HepG2 (cell line): ENCODE measurements around the gene OR7G1. TPM values are rescaled to one million over a fixed set of nuclear protein-coding genes. Genes with fewer than 3 reads are reported as not detected.

Experiments
- NONO ChIP-seq, 2 experiments: fragments of 450-650 bp in 1 of 2; sonication (generic) in 1 of 2; formaldehyde crosslinking in 1 of 2; IDR thresholded peaks in 1 of 2; conservative IDR thresholded peaks in 1 of 2; 2 replicates each; pipeline versions ENCODE4 v1.6.1 to v1.8.0; 2017 to 2022; ENCODE audit warnings: mild to moderate bottlenecking in 1 of 2, missing genetic modification reagents in 1 of 2, moderate library complexity in 1 of 2
- SOX5 ChIP-seq: IDR thresholded peaks from 2 replicates; pipeline ENCODE4 v1.6.1; 2016; ENCODE audit warnings: borderline replicate concordance
- TCF7 ChIP-seq: sonication (generic); IDR thresholded peaks from 2 replicates; pipeline ENCODE4 v1.6.1; 2016; ENCODE audit warnings: antibody characterized with exemption, low read depth
- ZNF460 ChIP-seq: sonication (generic); formaldehyde crosslinking; IDR thresholded peaks from 2 replicates; pipeline ENCODE4 v1.5.1; 2020; ENCODE audit warnings: missing genetic modification reagents, mild to moderate bottlenecking, borderline replicate concordance
- ZNF552 ChIP-seq: sonication (generic); formaldehyde crosslinking; IDR thresholded peaks from 2 replicates; pipeline ENCODE4 v1.9.0; 2022; ENCODE audit warnings: missing genetic modification reagents, mild to moderate bottlenecking, borderline replicate concordance
- polyA plus RNA-seq, 8 experiments: library from polyadenylated mRNA; depleted of rRNA in 3 of 8; stranded (reverse) in 7 of 8; unstranded in 1 of 8; fragments of >200 nt; fragmentation: Illumina TruSeq in 4 of 8; extraction: Trizol in 4 of 8; gene quantifications; 2 replicates each; pipeline versions ENCODE4 v1.2.1 to v1.2.3, GENCODE V29; 2011 to 2016; ENCODE audit warnings: low read depth in 4 of 8, missing spikeins in 1 of 8, mixed read lengths in 1 of 8; ENCODE audit not compliant: insufficient read depth in 1 of 8
- total RNA-seq, 5 experiments: library from RNA; depleted of rRNA; stranded (reverse); fragments of >200 nt; fragmentation: Illumina TruSeq; extraction: Trizol; gene quantifications; 2 replicates each; pipeline ENCODE4 v1.2.3, GENCODE V29; 2016; ENCODE audit warnings: low read depth in 1 of 5
- TF ChIP-seq, protein P1 (sequence below): sonication (generic); formaldehyde crosslinking; IDR thresholded peaks from 2 replicates; pipeline ENCODE4 v1.5.0; 2020; ENCODE audit warnings: mild to moderate bottlenecking, low read depth, missing genetic modification reagents, borderline replicate concordance
- TF ChIP-seq, protein P2 (sequence below): sonication (generic); formaldehyde crosslinking; IDR thresholded peaks from 2 replicates; pipeline ENCODE4 v1.4.0; 2020; ENCODE audit warnings: missing genetic modification reagents, borderline replicate concordance
- TF ChIP-seq, protein P3 (sequence below): sonication (generic); formaldehyde crosslinking; IDR thresholded peaks from 2 replicates; pipeline ENCODE4 v1.9.0; 2021; ENCODE audit warnings: missing genetic modification reagents, borderline replicate concordance
- TF ChIP-seq, protein P4 (sequence below): IDR thresholded peaks from 2 replicates; pipeline ENCODE4 v1.6.1; 2016; ENCODE audit warnings: low read depth, borderline replicate concordance
- TF ChIP-seq, protein P5 (sequence below): sonication (generic); formaldehyde crosslinking; IDR thresholded peaks from 2 replicates; pipeline ENCODE4 v1.5.1; 2020; ENCODE audit warnings: mild to moderate bottlenecking, missing genetic modification reagents, borderline replicate concordance
- TF ChIP-seq, protein P6 (sequence below): sonication (generic); formaldehyde crosslinking; conservative IDR thresholded peaks from 2 replicates; pipeline ENCODE4 v1.4.0; 2020; ENCODE audit warnings: missing genetic modification reagents

Gene OR7G1
- total and polyA plus RNA-seq, 2 of the 13 experiments (the other 11 are each of a cell fraction or from before 2014, with no cell fraction given), result not detected

DNA sequence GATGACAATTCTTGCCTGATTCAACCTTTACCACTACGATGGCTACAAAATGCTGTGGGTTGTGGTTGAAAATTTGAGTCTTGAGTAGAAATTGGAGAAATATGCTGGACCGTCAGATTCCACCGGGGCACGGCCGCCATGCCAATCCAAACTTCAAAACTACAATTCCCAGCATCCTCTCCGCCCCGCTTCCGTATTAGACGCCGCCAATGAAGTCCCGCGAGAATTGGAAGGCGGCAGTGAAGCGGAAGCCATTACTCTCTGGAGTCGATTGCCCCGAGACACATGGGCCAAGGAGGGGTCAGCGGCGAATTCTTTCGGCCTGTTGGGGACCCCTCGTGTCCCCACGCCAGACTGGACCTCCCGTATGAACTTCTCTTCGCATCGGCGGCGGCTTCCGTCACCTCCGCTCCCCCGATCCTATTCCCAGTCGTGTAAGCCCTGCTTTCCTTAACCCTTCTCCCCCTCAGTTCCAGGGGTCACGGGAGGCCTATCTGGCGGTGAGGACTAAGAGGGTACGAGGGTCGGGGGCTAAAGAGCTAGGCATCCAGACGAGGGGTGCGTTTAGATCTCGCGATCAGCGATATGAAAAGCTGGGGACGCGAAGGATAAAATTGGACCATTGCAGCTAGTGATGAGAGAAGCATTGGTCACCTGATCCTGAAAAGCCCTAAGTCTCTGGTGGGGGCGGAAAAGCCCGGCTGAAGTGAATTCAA, 24.8 kb upstream of the OR7G1 start, which contains the start of gene ZNF317 (continued):
- TF ChIP-seq, protein P1, sequence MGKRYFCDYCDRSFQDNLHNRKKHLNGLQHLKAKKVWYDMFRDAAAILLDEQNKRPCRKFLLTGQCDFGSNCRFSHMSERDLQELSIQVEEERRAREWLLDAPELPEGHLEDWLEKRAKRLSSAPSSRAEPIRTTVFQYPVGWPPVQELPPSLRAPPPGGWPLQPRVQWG (CRISPR knock-in tag), result no peak
- TF ChIP-seq, protein P2, sequence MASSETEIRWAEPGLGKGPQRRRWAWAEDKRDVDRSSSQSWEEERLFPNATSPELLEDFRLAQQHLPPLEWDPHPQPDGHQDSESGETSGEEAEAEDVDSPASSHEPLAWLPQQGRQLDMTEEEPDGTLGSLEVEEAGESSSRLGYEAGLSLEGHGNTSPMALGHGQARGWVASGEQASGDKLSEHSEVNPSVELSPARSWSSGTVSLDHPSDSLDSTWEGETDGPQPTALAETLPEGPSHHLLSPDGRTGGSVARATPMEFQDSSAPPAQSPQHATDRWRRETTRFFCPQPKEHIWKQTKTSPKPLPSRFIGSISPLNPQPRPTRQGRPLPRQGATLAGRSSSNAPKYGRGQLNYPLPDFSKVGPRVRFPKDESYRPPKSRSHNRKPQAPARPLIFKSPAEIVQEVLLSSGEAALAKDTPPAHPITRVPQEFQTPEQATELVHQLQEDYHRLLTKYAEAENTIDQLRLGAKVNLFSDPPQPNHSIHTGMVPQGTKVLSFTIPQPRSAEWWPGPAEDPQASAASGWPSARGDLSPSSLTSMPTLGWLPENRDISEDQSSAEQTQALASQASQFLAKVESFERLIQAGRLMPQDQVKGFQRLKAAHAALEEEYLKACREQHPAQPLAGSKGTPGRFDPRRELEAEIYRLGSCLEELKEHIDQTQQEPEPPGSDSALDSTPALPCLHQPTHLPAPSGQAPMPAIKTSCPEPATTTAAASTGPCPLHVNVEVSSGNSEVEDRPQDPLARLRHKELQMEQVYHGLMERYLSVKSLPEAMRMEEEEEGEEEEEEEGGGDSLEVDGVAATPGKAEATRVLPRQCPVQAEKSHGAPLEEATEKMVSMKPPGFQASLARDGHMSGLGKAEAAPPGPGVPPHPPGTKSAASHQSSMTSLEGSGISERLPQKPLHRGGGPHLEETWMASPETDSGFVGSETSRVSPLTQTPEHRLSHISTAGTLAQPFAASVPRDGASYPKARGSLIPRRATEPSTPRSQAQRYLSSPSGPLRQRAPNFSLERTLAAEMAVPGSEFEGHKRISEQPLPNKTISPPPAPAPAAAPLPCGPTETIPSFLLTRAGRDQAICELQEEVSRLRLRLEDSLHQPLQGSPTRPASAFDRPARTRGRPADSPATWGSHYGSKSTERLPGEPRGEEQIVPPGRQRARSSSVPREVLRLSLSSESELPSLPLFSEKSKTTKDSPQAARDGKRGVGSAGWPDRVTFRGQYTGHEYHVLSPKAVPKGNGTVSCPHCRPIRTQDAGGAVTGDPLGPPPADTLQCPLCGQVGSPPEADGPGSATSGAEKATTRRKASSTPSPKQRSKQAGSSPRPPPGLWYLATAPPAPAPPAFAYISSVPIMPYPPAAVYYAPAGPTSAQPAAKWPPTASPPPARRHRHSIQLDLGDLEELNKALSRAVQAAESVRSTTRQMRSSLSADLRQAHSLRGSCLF (CRISPR knock-in tag), result no peak
- TF ChIP-seq, protein P3, sequence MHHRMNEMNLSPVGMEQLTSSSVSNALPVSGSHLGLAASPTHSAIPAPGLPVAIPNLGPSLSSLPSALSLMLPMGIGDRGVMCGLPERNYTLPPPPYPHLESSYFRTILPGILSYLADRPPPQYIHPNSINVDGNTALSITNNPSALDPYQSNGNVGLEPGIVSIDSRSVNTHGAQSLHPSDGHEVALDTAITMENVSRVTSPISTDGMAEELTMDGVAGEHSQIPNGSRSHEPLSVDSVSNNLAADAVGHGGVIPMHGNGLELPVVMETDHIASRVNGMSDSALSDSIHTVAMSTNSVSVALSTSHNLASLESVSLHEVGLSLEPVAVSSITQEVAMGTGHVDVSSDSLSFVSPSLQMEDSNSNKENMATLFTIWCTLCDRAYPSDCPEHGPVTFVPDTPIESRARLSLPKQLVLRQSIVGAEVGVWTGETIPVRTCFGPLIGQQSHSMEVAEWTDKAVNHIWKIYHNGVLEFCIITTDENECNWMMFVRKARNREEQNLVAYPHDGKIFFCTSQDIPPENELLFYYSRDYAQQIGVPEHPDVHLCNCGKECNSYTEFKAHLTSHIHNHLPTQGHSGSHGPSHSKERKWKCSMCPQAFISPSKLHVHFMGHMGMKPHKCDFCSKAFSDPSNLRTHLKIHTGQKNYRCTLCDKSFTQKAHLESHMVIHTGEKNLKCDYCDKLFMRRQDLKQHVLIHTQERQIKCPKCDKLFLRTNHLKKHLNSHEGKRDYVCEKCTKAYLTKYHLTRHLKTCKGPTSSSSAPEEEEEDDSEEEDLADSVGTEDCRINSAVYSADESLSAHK (CRISPR knock-in tag), result no peak
- TF ChIP-seq TCF7, result no peak
- TF ChIP-seq NONO (IDR thresholded peaks at IDR 0.05), result no peak
- TF ChIP-seq NONO (CRISPR knock-in tag; conservative IDR thresholded peaks at IDR 0.05), result 0 out of 2 replicates have a peak, but pooled peaks have one; percentile 24
- TF ChIP-seq, protein P4, sequence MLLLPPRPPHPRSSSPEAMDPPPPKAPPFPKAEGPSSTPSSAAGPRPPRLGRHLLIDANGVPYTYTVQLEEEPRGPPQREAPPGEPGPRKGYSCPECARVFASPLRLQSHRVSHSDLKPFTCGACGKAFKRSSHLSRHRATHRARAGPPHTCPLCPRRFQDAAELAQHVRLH (CRISPR knock-in tag), result peak; percentile 82; the same call in 1 of the 2 replicates
- TF ChIP-seq, protein P5, sequence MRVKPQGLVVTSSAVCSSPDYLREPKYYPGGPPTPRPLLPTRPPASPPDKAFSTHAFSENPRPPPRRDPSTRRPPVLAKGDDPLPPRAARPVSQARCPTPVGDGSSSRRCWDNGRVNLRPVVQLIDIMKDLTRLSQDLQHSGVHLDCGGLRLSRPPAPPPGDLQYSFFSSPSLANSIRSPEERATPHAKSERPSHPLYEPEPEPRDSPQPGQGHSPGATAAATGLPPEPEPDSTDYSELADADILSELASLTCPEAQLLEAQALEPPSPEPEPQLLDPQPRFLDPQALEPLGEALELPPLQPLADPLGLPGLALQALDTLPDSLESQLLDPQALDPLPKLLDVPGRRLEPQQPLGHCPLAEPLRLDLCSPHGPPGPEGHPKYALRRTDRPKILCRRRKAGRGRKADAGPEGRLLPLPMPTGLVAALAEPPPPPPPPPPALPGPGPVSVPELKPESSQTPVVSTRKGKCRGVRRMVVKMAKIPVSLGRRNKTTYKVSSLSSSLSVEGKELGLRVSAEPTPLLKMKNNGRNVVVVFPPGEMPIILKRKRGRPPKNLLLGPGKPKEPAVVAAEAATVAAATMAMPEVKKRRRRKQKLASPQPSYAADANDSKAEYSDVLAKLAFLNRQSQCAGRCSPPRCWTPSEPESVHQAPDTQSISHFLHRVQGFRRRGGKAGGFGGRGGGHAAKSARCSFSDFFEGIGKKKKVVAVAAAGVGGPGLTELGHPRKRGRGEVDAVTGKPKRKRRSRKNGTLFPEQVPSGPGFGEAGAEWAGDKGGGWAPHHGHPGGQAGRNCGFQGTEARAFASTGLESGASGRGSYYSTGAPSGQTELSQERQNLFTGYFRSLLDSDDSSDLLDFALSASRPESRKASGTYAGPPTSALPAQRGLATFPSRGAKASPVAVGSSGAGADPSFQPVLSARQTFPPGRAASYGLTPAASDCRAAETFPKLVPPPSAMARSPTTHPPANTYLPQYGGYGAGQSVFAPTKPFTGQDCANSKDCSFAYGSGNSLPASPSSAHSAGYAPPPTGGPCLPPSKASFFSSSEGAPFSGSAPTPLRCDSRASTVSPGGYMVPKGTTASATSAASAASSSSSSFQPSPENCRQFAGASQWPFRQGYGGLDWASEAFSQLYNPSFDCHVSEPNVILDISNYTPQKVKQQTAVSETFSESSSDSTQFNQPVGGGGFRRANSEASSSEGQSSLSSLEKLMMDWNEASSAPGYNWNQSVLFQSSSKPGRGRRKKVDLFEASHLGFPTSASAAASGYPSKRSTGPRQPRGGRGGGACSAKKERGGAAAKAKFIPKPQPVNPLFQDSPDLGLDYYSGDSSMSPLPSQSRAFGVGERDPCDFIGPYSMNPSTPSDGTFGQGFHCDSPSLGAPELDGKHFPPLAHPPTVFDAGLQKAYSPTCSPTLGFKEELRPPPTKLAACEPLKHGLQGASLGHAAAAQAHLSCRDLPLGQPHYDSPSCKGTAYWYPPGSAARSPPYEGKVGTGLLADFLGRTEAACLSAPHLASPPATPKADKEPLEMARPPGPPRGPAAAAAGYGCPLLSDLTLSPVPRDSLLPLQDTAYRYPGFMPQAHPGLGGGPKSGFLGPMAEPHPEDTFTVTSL (CRISPR knock-in tag), result no peak
- TF ChIP-seq, protein P6, sequence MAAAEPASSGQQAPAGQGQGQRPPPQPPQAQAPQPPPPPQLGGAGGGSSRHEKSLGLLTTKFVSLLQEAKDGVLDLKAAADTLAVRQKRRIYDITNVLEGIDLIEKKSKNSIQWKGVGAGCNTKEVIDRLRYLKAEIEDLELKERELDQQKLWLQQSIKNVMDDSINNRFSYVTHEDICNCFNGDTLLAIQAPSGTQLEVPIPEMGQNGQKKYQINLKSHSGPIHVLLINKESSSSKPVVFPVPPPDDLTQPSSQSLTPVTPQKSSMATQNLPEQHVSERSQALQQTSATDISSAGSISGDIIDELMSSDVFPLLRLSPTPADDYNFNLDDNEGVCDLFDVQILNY (CRISPR knock-in tag), result no peak
- TF ChIP-seq SOX5 (CRISPR knock-in tag), result 0 out of 2 replicates have a peak, but pooled peaks have one; percentile 10
- TF ChIP-seq ZNF460 (CRISPR knock-in tag), result no peak
- no peak for TF ChIP-seq ZNF552 (CRISPR knock-in tag)
